ENCODE measurements around the gene SUGCT.

Gene SUGCT

DNA sequence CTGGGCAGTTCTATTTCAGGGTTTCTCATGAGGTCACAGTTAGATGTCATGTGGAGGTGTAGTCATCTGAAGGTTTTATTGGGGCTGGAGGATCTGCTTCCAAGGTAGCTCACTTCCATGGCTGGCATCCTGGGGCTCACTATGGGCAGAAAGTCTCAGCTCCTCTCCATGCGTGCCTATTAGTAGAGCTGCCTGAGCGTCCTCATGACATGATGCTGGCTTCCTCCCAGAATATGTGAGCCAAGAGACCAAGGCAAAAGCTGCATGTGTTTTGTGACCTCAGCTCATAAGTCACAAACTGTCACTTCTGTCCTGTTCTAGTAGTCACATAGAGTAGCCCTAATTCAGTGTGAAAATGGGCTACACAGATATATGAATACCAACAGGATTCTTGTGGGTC lies 524.4 kb downstream of the SUGCT start:
- TF ChIP-seq, protein P1, sequence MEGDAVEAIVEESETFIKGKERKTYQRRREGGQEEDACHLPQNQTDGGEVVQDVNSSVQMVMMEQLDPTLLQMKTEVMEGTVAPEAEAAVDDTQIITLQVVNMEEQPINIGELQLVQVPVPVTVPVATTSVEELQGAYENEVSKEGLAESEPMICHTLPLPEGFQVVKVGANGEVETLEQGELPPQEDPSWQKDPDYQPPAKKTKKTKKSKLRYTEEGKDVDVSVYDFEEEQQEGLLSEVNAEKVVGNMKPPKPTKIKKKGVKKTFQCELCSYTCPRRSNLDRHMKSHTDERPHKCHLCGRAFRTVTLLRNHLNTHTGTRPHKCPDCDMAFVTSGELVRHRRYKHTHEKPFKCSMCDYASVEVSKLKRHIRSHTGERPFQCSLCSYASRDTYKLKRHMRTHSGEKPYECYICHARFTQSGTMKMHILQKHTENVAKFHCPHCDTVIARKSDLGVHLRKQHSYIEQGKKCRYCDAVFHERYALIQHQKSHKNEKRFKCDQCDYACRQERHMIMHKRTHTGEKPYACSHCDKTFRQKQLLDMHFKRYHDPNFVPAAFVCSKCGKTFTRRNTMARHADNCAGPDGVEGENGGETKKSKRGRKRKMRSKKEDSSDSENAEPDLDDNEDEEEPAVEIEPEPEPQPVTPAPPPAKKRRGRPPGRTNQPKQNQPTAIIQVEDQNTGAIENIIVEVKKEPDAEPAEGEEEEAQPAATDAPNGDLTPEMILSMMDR (conservative IDR thresholded peaks at IDR 0.05; ENCODE audit: low read length): no peak
- TF ChIP-seq EZH2phosphoT487 (IDR thresholded peaks at IDR 0.05; ENCODE audit: borderline replicate concordance): no peak
- Histone ChIP-seq H3K9ac (ENCODE audit: low read depth, low read length, poor library complexity, severe bottlenecking) (no peak overlapping the region), H3K4me1 (ENCODE audit: insufficient read depth, low read length, poor library complexity, severe bottlenecking) (no peaks in the 10 kb centered on the region), H3K4me2 (ENCODE audit: low read depth, low read length, poor library complexity, severe bottlenecking) (no peak overlapping the region), H3K36me3 (ENCODE audit: insufficient read depth, low read length) (no peaks in the 10 kb centered on the region), H2AFZ (ENCODE audit: low read length) (no peak overlapping the region), H3K9me3 (ENCODE audit: insufficient read depth, low read depth, low read length) (no peaks in the 10 kb centered on the region), H3K9me2 (replicated peaks; ENCODE audit: low read depth, low read length) (no peaks in the 10 kb centered on the region), H3K4me3 (ENCODE audit: low read length, poor library complexity, severe bottlenecking) (no peak overlapping the region), H3K27me3 (ENCODE audit: insufficient read depth, low read length, poor library complexity, severe bottlenecking) (no peaks in the 10 kb centered on the region), H3F3A (ENCODE audit: low read depth) (no peaks in the 10 kb centered on the region), H4K20me1 (ENCODE audit: insufficient read depth, low read length, poor library complexity, severe bottlenecking) (no peaks in the 10 kb centered on the region), H3K79me2 (ENCODE audit: insufficient read depth, low read length) (no peaks in the 10 kb centered on the region)

DNA sequence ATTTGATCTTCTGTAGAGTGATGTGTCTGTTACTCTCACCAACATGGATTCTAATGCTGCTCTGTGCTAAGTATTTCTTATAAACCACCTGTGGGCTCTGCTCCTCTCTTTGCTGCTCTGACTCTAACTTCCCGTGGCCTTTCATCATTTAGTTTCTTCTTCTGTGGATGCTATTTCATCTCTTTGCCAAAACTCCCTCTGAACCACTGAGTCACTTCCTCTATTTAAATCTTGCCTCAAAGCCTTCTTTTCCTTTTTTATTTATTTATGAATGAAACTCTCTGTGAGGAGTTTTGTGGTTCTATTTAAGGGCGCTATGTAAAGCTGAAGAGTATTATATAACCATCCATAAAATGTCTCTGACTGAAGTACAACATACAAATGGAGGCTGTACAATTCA lies 538.5 kb downstream of the SUGCT start:
- H3F3A ChIP-seq (ENCODE audit: low read depth): no peaks in the 10 kb centered on the region
- H3K27me3 ChIP-seq (ENCODE audit: insufficient read depth, low read length, poor library complexity, severe bottlenecking): no peaks in the 10 kb centered on the region
- H4K20me1 ChIP-seq (ENCODE audit: insufficient read depth, low read length, poor library complexity, severe bottlenecking): no peaks in the 10 kb centered on the region
- no peaks in the 10 kb centered on the region for H3K4me1 ChIP-seq (ENCODE audit: insufficient read depth, low read length, poor library complexity, severe bottlenecking)
- TF ChIP-seq, protein P1 (conservative IDR thresholded peaks at IDR 0.05; ENCODE audit: low read length): no peak
- no peak for TF ChIP-seq EZH2phosphoT487 (IDR thresholded peaks at IDR 0.05; ENCODE audit: borderline replicate concordance)
- no peaks in the 10 kb centered on the region for H3K9me2 ChIP-seq (replicated peaks; ENCODE audit: low read depth, low read length)
- H3K4me3 ChIP-seq (ENCODE audit: low read length, poor library complexity, severe bottlenecking): no peak overlapping the region
- no peaks in the 10 kb centered on the region for H3K9me3 ChIP-seq (ENCODE audit: insufficient read depth, low read depth, low read length)
- no peak overlapping the region for H2AFZ ChIP-seq (ENCODE audit: low read length)
- no peaks in the 10 kb centered on the region for H3K79me2 ChIP-seq (ENCODE audit: insufficient read depth, low read length)
- no peak overlapping the region for H3K9ac ChIP-seq (ENCODE audit: low read depth, low read length, poor library complexity, severe bottlenecking)
- H3K4me2 ChIP-seq (ENCODE audit: low read depth, low read length, poor library complexity, severe bottlenecking): no peak overlapping the region
- no peaks in the 10 kb centered on the region for H3K36me3 ChIP-seq (ENCODE audit: insufficient read depth, low read length)

DNA sequence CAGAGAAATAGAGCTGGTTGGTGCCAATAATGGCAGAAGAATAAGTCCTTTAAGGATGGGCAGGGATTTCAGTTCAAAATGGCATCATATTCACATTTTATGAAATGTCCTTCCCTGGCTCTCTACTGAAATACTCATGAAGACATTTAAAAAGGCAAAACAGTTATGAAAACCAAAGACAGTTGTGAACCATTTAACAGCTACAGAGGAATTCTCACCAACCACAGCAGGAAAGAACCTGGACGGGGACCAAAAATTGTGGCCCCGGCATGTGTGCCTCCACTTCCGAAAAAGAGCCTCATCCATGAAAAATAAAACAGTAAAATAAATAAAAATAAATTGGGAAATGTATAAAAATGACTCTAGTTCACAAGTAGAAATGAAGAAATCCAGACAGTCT lies 539.5 kb downstream of the SUGCT start:
- H3K9me2 ChIP-seq (replicated peaks; ENCODE audit: low read depth, low read length): no peaks in the 10 kb centered on the region
- no peak overlapping the region for H2AFZ ChIP-seq (ENCODE audit: low read length)
- no peak for TF ChIP-seq EZH2phosphoT487 (IDR thresholded peaks at IDR 0.05; ENCODE audit: borderline replicate concordance)
- TF ChIP-seq, protein P1 (conservative IDR thresholded peaks at IDR 0.05; ENCODE audit: low read length): no peak
- H4K20me1 ChIP-seq (ENCODE audit: insufficient read depth, low read length, poor library complexity, severe bottlenecking): no peaks in the 10 kb centered on the region
- no peaks in the 10 kb centered on the region for H3K27me3 ChIP-seq (ENCODE audit: insufficient read depth, low read length, poor library complexity, severe bottlenecking)
- H3K9ac ChIP-seq (ENCODE audit: low read depth, low read length, poor library complexity, severe bottlenecking): no peak overlapping the region
- H3K36me3 ChIP-seq (ENCODE audit: insufficient read depth, low read length): no peaks in the 10 kb centered on the region
- H3K4me3 ChIP-seq (ENCODE audit: low read length, poor library complexity, severe bottlenecking): no peak overlapping the region
- H3K79me2 ChIP-seq (ENCODE audit: insufficient read depth, low read length): no peaks in the 10 kb centered on the region
- H3K4me2 ChIP-seq (ENCODE audit: low read depth, low read length, poor library complexity, severe bottlenecking): no peak overlapping the region
- H3K9me3 ChIP-seq (ENCODE audit: insufficient read depth, low read depth, low read length): no peaks in the 10 kb centered on the region
- no peaks in the 10 kb centered on the region for H3K4me1 ChIP-seq (ENCODE audit: insufficient read depth, low read length, poor library complexity, severe bottlenecking)
- no peaks in the 10 kb centered on the region for H3F3A ChIP-seq (ENCODE audit: low read depth)
